Loucy (cell line): ENCODE data around the gene NELFE.

Source experiments
- H2AFZ ChIP-seq: fragments of 200-600 bp; sonication (generic); 2 replicates; pipeline ENCODE4 v1.6.0; 2016; ENCODE audit warnings: antibody characterized with exemption, mild to moderate bottlenecking, low read length, moderate library complexity
- H3F3A ChIP-seq: fragments of 200-600 bp; 2 replicates; pipeline ENCODE4 v1.6.0; 2016; ENCODE audit warnings: antibody characterized with exemption, low read depth, mild to moderate bottlenecking
- H3K27me3 ChIP-seq: fragments of 200-600 bp; sonication (generic); 2 replicates; pipeline ENCODE4 v1.6.1; 2014; ENCODE audit warnings: low read length, mild to moderate bottlenecking; ENCODE audit not compliant: insufficient read depth, poor library complexity, severe bottlenecking
- H3K36me3 ChIP-seq: fragments of 200-600 bp; sonication (generic); 2 replicates; pipeline ENCODE4 v1.6.1; 2016; ENCODE audit warnings: low read length; ENCODE audit not compliant: insufficient read depth
- H3K4me1 ChIP-seq: fragments of 200-600 bp; sonication (generic); 2 replicates; pipeline ENCODE4 v1.5.1; 2014; ENCODE audit warnings: low read length, mild to moderate bottlenecking; ENCODE audit not compliant: insufficient read depth, poor library complexity, severe bottlenecking
- H3K4me2 ChIP-seq: fragments of 200-600 bp; sonication (generic); 2 replicates; pipeline ENCODE4 v1.6.0; 2014; ENCODE audit warnings: antibody characterized with exemption, low read length, low read depth, mild to moderate bottlenecking; ENCODE audit not compliant: poor library complexity, severe bottlenecking
- H3K4me3 ChIP-seq: fragments of 200-600 bp; sonication (generic); 2 replicates; pipeline ENCODE4 v1.5.1; 2014; ENCODE audit warnings: low read length, mild to moderate bottlenecking, mixed read lengths; ENCODE audit not compliant: poor library complexity, severe bottlenecking
- H3K79me2 ChIP-seq: fragments of 200-600 bp; sonication (generic); 2 replicates; pipeline ENCODE4 v1.6.1; 2014; ENCODE audit warnings: low read length; ENCODE audit not compliant: insufficient read depth
- H3K9ac ChIP-seq: fragments of 200-600 bp; sonication (generic); 2 replicates; pipeline ENCODE4 v1.6.0; 2014; ENCODE audit warnings: mild to moderate bottlenecking, low read depth, low read length, moderate library complexity; ENCODE audit not compliant: poor library complexity, severe bottlenecking
- H3K9me2 ChIP-seq: fragments of 200-600 bp; sonication (generic); replicated peaks from 2 replicates; pipeline ENCODE4 v1.6.1; 2016; ENCODE audit warnings: low read depth, low read length, mixed read lengths
- H3K9me3 ChIP-seq: fragments of 200-600 bp; sonication (generic); 2 replicates; pipeline ENCODE4 v1.6.1; 2014; ENCODE audit warnings: mild to moderate bottlenecking, antibody characterized with exemption, low read length, low read depth; ENCODE audit not compliant: insufficient read depth
- H4K20me1 ChIP-seq: fragments of 200-600 bp; sonication (generic); 2 replicates; pipeline ENCODE4 v1.6.0; 2014; ENCODE audit warnings: antibody characterized with exemption, low read length, mild to moderate bottlenecking; ENCODE audit not compliant: insufficient read depth, poor library complexity, severe bottlenecking
- CTCF ChIP-seq: fragments of 200-600 bp; sonication (generic); conservative IDR thresholded peaks from 2 replicates; pipeline ENCODE4 v1.5.1; 2014; ENCODE audit warnings: mild to moderate bottlenecking, antibody characterized with exemption, low read length
- EZH2phosphoT487 ChIP-seq: fragments of 200-600 bp; IDR thresholded peaks from 2 replicates; pipeline ENCODE4 v1.6.1; 2018; ENCODE audit warnings: antibody characterized with exemption, mild to moderate bottlenecking, moderate library complexity, borderline replicate concordance

The NELFE gene

GRCh38 chr6:31919624-31920303 lies 39.0 kb downstream of the NELFE start:
- H2AFZ ChIP-seq = no peak overlapping the region
- no peak overlapping the region for H3K4me3 ChIP-seq
- no peaks in the 10 kb centered on the region for H3F3A ChIP-seq
- H3K36me3 ChIP-seq = no peaks in the 10 kb centered on the region
- no peaks in the 10 kb centered on the region for H3K79me2 ChIP-seq
- H3K9me2 ChIP-seq = no peaks in the 10 kb centered on the region
- H3K9me3 ChIP-seq = no peaks in the 10 kb centered on the region
- no peak overlapping the region for H3K4me2 ChIP-seq
- no peak overlapping the region for H3K9ac ChIP-seq
- no peaks in the 10 kb centered on the region for H3K4me1 ChIP-seq
- H4K20me1 ChIP-seq = no peaks in the 10 kb centered on the region
- TF ChIP-seq EZH2phosphoT487 (no peak), CTCF (no peak)
- no peaks in the 10 kb centered on the region for H3K27me3 ChIP-seq

GRCh38 chr6:31918069-31918720 lies 40.6 kb downstream of the NELFE start:
- TF ChIP-seq CTCF (no peak), EZH2phosphoT487 (no peak)
- no peaks in the 10 kb centered on the region for H3K36me3 ChIP-seq
- no peaks in the 10 kb centered on the region for H3K27me3 ChIP-seq
- H3K9ac ChIP-seq = no peak overlapping the region
- H2AFZ ChIP-seq = no peak overlapping the region
- no peaks in the 10 kb centered on the region for H3F3A ChIP-seq
- H3K4me2 ChIP-seq = no peak overlapping the region
- H3K9me3 ChIP-seq = no peaks in the 10 kb centered on the region
- H3K79me2 ChIP-seq = no peaks in the 10 kb centered on the region
- no peaks in the 10 kb centered on the region for H3K4me1 ChIP-seq
- no peaks in the 10 kb centered on the region for H3K9me2 ChIP-seq
- no peaks in the 10 kb centered on the region for H4K20me1 ChIP-seq
- no peak overlapping the region for H3K4me3 ChIP-seq

GRCh38 chr6:31915756-31916155 lies 43.0 kb downstream of the NELFE start:
- Histone ChIP-seq H3K36me3 (no peaks in the 10 kb centered on the region), H2AFZ (no peak overlapping the region)

More at GRCh38 chr6:31915756-31916155, 43.0 kb downstream of the NELFE start:
- no peaks in the 10 kb centered on the region for H3F3A ChIP-seq
- H3K27me3 ChIP-seq = no peaks in the 10 kb centered on the region
- no peak overlapping the region for H3K4me2 ChIP-seq
- no peaks in the 10 kb centered on the region for H3K4me1 ChIP-seq
- H3K9me3 ChIP-seq = no peaks in the 10 kb centered on the region
- TF ChIP-seq CTCF = no peak
- TF ChIP-seq EZH2phosphoT487 = no peak
- H4K20me1 ChIP-seq = no peaks in the 10 kb centered on the region
- no peaks in the 10 kb centered on the region for H3K9me2 ChIP-seq
- H3K9ac ChIP-seq = no peak overlapping the region
- H3K4me3 ChIP-seq = no peak overlapping the region
- H3K79me2 ChIP-seq = no peaks in the 10 kb centered on the region
